Endothelial cell of umbilical vein (primary cell): ENCODE measurements around the gene EDA. TPM values are rescaled to one million over a fixed set of nuclear protein-coding genes. Genes with fewer than 3 reads are reported as not detected.

ENCODE experiments used
- BruUV-seq: library from RNA; stranded (reverse); fragments of 400-500 nt; replicated peaks from 2 replicates; lab custom pipeline; 2021; lab: Mats Ljungman, UMichigan
- CTCF ChIA-PET: fragments of 300-600, 350-600 bp; sonication (Branson Sonifier 250); formaldehyde crosslinking; loops from one replicate; lab custom pipeline; 2021; ENCODE audit warnings: antibody characterized with exemption, inconsistent platforms; lab: Charles Lee
- POLR2A ChIA-PET: fragments of 300-600, 350-600 bp; sonication (Branson Sonifier 250); formaldehyde crosslinking; loops from one replicate; lab custom pipeline; 2021; ENCODE audit warnings: antibody characterized with exemption, inconsistent platforms; lab: Charles Lee
- DNase-seq: peaks from one replicate; pipeline ENCODE4 v3.0.0-alpha.2; 2011; ENCODE audit warnings: low read depth, low spot score
- FAIRE-seq: peaks from 2 replicates; lab custom pipeline; 2011; peaks lifted over from hg19 to GRCh38; lab: Jason Lieb, UNC
- H2AFZ ChIP-seq: 2 replicates; pipeline ENCODE4 v1.6.0; 2012; ENCODE audit warnings: low read depth, low read length, control low read depth, inconsistent platforms
- H3K27ac ChIP-seq: 2 replicates; pipeline ENCODE4 v1.5.1; 2011; ENCODE audit warnings: low read depth, mild to moderate bottlenecking, control low read depth, low read length, moderate library complexity; ENCODE audit not compliant: insufficient read depth
- H3K27me3 ChIP-seq, 2 experiments: 2 replicates each; pipeline versions ENCODE4 v1.6.0 to v1.6.1; 2011; ENCODE audit warnings: low read length in 2 of 2, mixed read lengths in 1 of 2; ENCODE audit not compliant: control insufficient read depth in 2 of 2, insufficient read depth in 2 of 2
- H3K36me3 ChIP-seq, 2 experiments: 2 replicates in 1 of 2; 3 replicates in 1 of 2; pipeline ENCODE4 v1.5.1; 2011; ENCODE audit warnings: low read length in 2 of 2, mild to moderate bottlenecking in 1 of 2, moderate library complexity in 1 of 2; ENCODE audit not compliant: control insufficient read depth in 2 of 2, insufficient read depth in 2 of 2; ENCODE audit errors: extremely low read depth in 1 of 2
- H3K4me1 ChIP-seq: 3 replicates; pipeline ENCODE4 v1.5.1; 2011; ENCODE audit warnings: mild to moderate bottlenecking, low read length; ENCODE audit not compliant: control insufficient read depth, insufficient read depth; ENCODE audit errors: extremely low read depth
- H3K4me2 ChIP-seq: 2 replicates; pipeline ENCODE4 v1.6.1; 2011; ENCODE audit warnings: low read length, control low read depth, mixed read lengths; ENCODE audit not compliant: insufficient read depth
- H3K4me3 ChIP-seq, 3 experiments: fragments of 200-600 bp in 1 of 3; sonication (generic), shearing (Covaris generic) in 1 of 3; replicated peaks in 1 of 3; 2 replicates each; pipeline ENCODE4 v1.5.1; 2011 to 2016; ENCODE audit warnings: control low read depth in 3 of 3, low read length in 3 of 3, mild to moderate bottlenecking in 2 of 3, inconsistent platforms in 1 of 3, low read depth in 1 of 3, moderate library complexity in 1 of 3; ENCODE audit not compliant: insufficient read depth in 1 of 3
- H3K79me2 ChIP-seq: 2 replicates; pipeline ENCODE4 v1.6.0; 2012; ENCODE audit warnings: low read length, inconsistent platforms; ENCODE audit not compliant: control insufficient read depth, insufficient read depth
- H3K9ac ChIP-seq: replicated peaks from 2 replicates; pipeline ENCODE3; 2011; ENCODE audit warnings: low read length, control low read depth; ENCODE audit not compliant: insufficient read depth; ENCODE audit errors: extremely low read depth
- H3K9me1 ChIP-seq: replicated peaks from 3 replicates; pipeline ENCODE4 v1.6.0; 2011; ENCODE audit warnings: mild to moderate bottlenecking, low read length; ENCODE audit not compliant: control insufficient read depth, insufficient read depth; ENCODE audit errors: extremely low read depth
- H3K9me3 ChIP-seq: replicated peaks from 2 replicates; pipeline ENCODE4 v1.5.1; 2012; ENCODE audit warnings: low read length, inconsistent platforms; ENCODE audit not compliant: control insufficient read depth, insufficient read depth
- H4K20me1 ChIP-seq: replicated peaks from 2 replicates; pipeline ENCODE3; 2011; ENCODE audit warnings: mild to moderate bottlenecking, low read length; ENCODE audit not compliant: control insufficient read depth, insufficient read depth; ENCODE audit errors: extremely low read depth
- CTCF ChIP-seq, 2 donors: IDR thresholded peaks; 1 replicate in 1 of 2; 2 replicates in 1 of 2; pipeline ENCODE4 v1.5.1; 2011; ENCODE audit warnings: low read length in 2 of 2, mild to moderate bottlenecking in 2 of 2, moderate library complexity in 2 of 2, control low read depth in 1 of 2, inconsistent platforms in 1 of 2, low read depth in 1 of 2; ENCODE audit not compliant: insufficient read depth in 1 of 2; ENCODE audit errors: extremely low read depth in 1 of 2
- EZH2 ChIP-seq: IDR thresholded peaks from 2 replicates; pipeline ENCODE4 v1.6.1; 2012; ENCODE audit warnings: borderline replicate concordance, low read depth, mild to moderate bottlenecking, moderate library complexity, low read length, inconsistent platforms; ENCODE audit not compliant: severe bottlenecking
- FOS ChIP-seq: IDR thresholded peaks from 2 replicates; pipeline ENCODE4 v1.6.1; 2011; ENCODE audit warnings: mild to moderate bottlenecking, low read length, moderate library complexity, borderline replicate concordance; ENCODE audit not compliant: insufficient read depth
- GATA2 ChIP-seq: IDR thresholded peaks from 2 replicates; pipeline ENCODE4 v1.7.0; 2011; ENCODE audit warnings: low read depth, mild to moderate bottlenecking, moderate library complexity, mixed read lengths, low read length; ENCODE audit not compliant: insufficient read length, insufficient read depth
- JUN ChIP-seq: IDR thresholded peaks from 2 replicates; pipeline ENCODE4 v1.6.1; 2011; ENCODE audit warnings: borderline replicate concordance, low read depth; ENCODE audit not compliant: insufficient read length, insufficient read depth
- MYC ChIP-seq: IDR thresholded peaks from one replicate; pipeline ENCODE4 v1.6.1; 2011; ENCODE audit warnings: mild to moderate bottlenecking, low read depth, low read length
- POLR2A ChIP-seq: IDR thresholded peaks from 2 replicates; pipeline ENCODE4 v1.6.1; 2012; ENCODE audit warnings: low read depth, mild to moderate bottlenecking, control low read depth, low read length
- POLR2AphosphoS5 ChIP-seq: IDR thresholded peaks from 2 replicates; pipeline ENCODE4 v1.6.1; 2012; ENCODE audit warnings: low read depth, mild to moderate bottlenecking, control low read depth, low read length, moderate library complexity; ENCODE audit not compliant: insufficient read depth
- dilution Hi-C: fragments of 300-500 bp; cut with MboI; formaldehyde crosslinking; loops from one replicate; pipeline ENCODE4 v1.15.0; 2019; ENCODE audit warnings: low sequenced_read_pairs; ENCODE audit not compliant: extremely low pct_ligation_motif_present
- intact Hi-C: fragments of 100-400 bp; cut with micrococcal nuclease; formaldehyde crosslinking; loops from one replicate; pipeline ENCODE4 v1.10.0; 2022
- polyA plus RNA-seq, 4 experiments: library from polyadenylated mRNA; depleted of rRNA in 3 of 4; stranded (reverse) in 3 of 4; unstranded in 1 of 4; fragments of >200 nt; gene quantifications; 2 replicates each; pipeline versions ENCODE4 v1.2.1 to v1.2.3, GENCODE V29; 2011 to 2012; ENCODE audit warnings: missing spikeins in 1 of 4
- total RNA-seq: library from RNA; stranded (reverse); gene quantifications from 2 replicates; pipeline ENCODE4 v1.2.3, GENCODE V29; 2021
- TF ChIP-seq, protein P1 (sequence below): IDR thresholded peaks from 2 replicates; pipeline ENCODE4 v1.6.1; 2011; ENCODE audit not compliant: insufficient read depth, insufficient read length

EDA gene
- total and polyA plus RNA-seq, 2 donors (not counting 3 experiments of a cell fraction or from before 2014, with no cell fraction given), result 0.37 to 1.2 TPM

- intact Hi-C loops (no loop called here), dilution Hi-C loops (no loop called here)
- ChIA-PET CTCF (no interaction called here), POLR2A (no interaction called here)
- H2AFZ ChIP-seq, result no peak overlapping the region
- no peaks in the 10 kb centered on the region for H3K9me1 ChIP-seq
- H4K20me1 ChIP-seq, result no peaks in the 10 kb centered on the region
- FAIRE-seq (no peak), DNase-seq (no peak)
- no peaks in the 10 kb centered on the region for H3K79me2 ChIP-seq
- BruUV-seq, result no TSS peak
- H3K9me3 ChIP-seq, result no peaks in the 10 kb centered on the region
- H3K36me3 ChIP-seq, result no peaks in the 10 kb centered on the region
- H3K4me1 ChIP-seq, result no peaks in the 10 kb centered on the region
- no peak overlapping the region for H3K4me3 ChIP-seq
- no peak overlapping the region for H3K27ac ChIP-seq
- no peak overlapping the region for H3K4me2 ChIP-seq
- no peak for TF ChIP-seq CTCF (IDR thresholded peaks at IDR 0.05; ENCODE audit: extremely low read depth in 1 of 2, insufficient read depth in 1 of 2, low read depth in 1 of 2, low read length in 2 of 2)
- TF ChIP-seq JUN, result no peak
- no peak for TF ChIP-seq FOS
- TF ChIP-seq GATA2, result no peak
- TF ChIP-seq POLR2A, result no peak
- TF ChIP-seq, protein P1, sequence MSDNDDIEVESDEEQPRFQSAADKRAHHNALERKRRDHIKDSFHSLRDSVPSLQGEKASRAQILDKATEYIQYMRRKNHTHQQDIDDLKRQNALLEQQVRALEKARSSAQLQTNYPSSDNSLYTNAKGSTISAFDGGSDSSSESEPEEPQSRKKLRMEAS, result no peak
- no peak for TF ChIP-seq EZH2
- no peak for TF ChIP-seq MYC
- TF ChIP-seq POLR2AphosphoS5, result no peak
- no peak overlapping the region for H3K9ac ChIP-seq
- no peaks in the 10 kb centered on the region for H3K27me3 ChIP-seq
Observed at GRCh38 chrX:70054391-70054790, 438.5 kb downstream of the EDA start.
